Calu3 (cell line): ENCODE results near the gene FLACC1. TPM values are rescaled to one million over a fixed set of nuclear protein-coding genes. Genes with fewer than 3 reads are reported as not detected.

Experiments
- BruUV-seq: library from RNA; stranded (reverse); fragments of 400-500 nt; replicated peaks from 2 replicates; lab custom pipeline; 2021; lab: Mats Ljungman, UMichigan
- CTCF ChIA-PET: fragments of 300-600 bp; sonication (Branson Sonifier 250); formaldehyde crosslinking; loops from one replicate; lab custom pipeline; 2022; ENCODE audit warnings: antibody characterized with exemption; lab: Charles Lee
- DNase-seq: peaks from one replicate; pipeline ENCODE4 v3.0.0; 2022
- H3K27ac Mint-ChIP-seq: one replicate; pipeline ENCODE4 v1.8.0; 2022; ENCODE audit warnings: mixed read lengths; ENCODE audit not compliant: unreplicated experiment
- H3K27me3 Mint-ChIP-seq: one replicate; pipeline ENCODE4 v1.8.0; 2022; ENCODE audit warnings: mixed read lengths; ENCODE audit not compliant: unreplicated experiment
- H3K36me3 Mint-ChIP-seq: one replicate; pipeline ENCODE4 v1.8.0; 2022; ENCODE audit warnings: mild to moderate bottlenecking, moderate library complexity, mixed read lengths; ENCODE audit not compliant: insufficient read depth, unreplicated experiment
- H3K4me1 Mint-ChIP-seq: one replicate; pipeline ENCODE4 v1.8.0; 2022; ENCODE audit warnings: mild to moderate bottlenecking, low read depth, mixed read lengths; ENCODE audit not compliant: unreplicated experiment
- H3K4me3 Mint-ChIP-seq: one replicate; pipeline ENCODE4 v1.8.0; 2022; ENCODE audit warnings: mild to moderate bottlenecking, low read depth, moderate library complexity, mixed read lengths; ENCODE audit not compliant: unreplicated experiment
- H3K9me3 Mint-ChIP-seq: one replicate; pipeline ENCODE4 v1.8.0; 2022; ENCODE audit warnings: low read depth, mixed read lengths; ENCODE audit not compliant: unreplicated experiment
- CTCF ChIP-seq: fragments of 200-600 bp; IDR thresholded peaks from one replicate; pipeline ENCODE4 v1.8.0; 2022; ENCODE audit warnings: antibody characterized with exemption; ENCODE audit not compliant: unreplicated experiment
- intact Hi-C: fragments of 100-400 bp; cut with micrococcal nuclease; formaldehyde crosslinking; loops from one replicate; pipeline ENCODE4 v1.10.0; 2022; ENCODE audit not compliant: unreplicated experiment
- total RNA-seq: library from RNA; stranded (reverse); gene quantifications from 2 replicates; pipeline ENCODE4 v1.2.3, GENCODE V29; 2022

FLACC1 gene
- total RNA-seq, 1 experiment from 2014 or later: 1.2 TPM

- no peak for DNase-seq
- no peaks in the 10 kb centered on the region for H3K27me3 Mint-ChIP-seq
- intact Hi-C loops: no loop called here
- no peaks in the 10 kb centered on the region for H3K36me3 Mint-ChIP-seq
- no TSS peak for BruUV-seq
- H3K9me3 Mint-ChIP-seq: peaks cover 8% of the 10 kb centered on the region
- no peaks in the 10 kb centered on the region for H3K4me1 Mint-ChIP-seq
- CTCF ChIA-PET: no interaction called here
- no peak overlapping the region for H3K4me3 Mint-ChIP-seq
- TF ChIP-seq CTCF: no peak
- H3K27ac Mint-ChIP-seq: no peak overlapping the region
These were observed 34.4 kb downstream of the FLACC1 start for GRCh38 chr2:201322772-201323171.

GRCh38 chr2:201320701-201321100 lies 36.4 kb downstream of the FLACC1 start:
- no peaks in the 10 kb centered on the region for H3K27me3 Mint-ChIP-seq
- no TSS peak for BruUV-seq
- no peak for DNase-seq
- intact Hi-C loops: no loop called here
- no peak overlapping the region for H3K27ac Mint-ChIP-seq
- no peaks in the 10 kb centered on the region for H3K9me3 Mint-ChIP-seq
- no peak for TF ChIP-seq CTCF
- CTCF ChIA-PET: no interaction called here
- H3K4me1 Mint-ChIP-seq: no peaks in the 10 kb centered on the region
- no peak overlapping the region for H3K4me3 Mint-ChIP-seq
- H3K36me3 Mint-ChIP-seq: no peaks in the 10 kb centered on the region

GRCh38 chr2:201320257-201320656 lies 36.9 kb downstream of the FLACC1 start:
- CTCF ChIA-PET: no interaction called here
- no peaks in the 10 kb centered on the region for H3K9me3 Mint-ChIP-seq
- no TSS peak for BruUV-seq
- no peaks in the 10 kb centered on the region for H3K4me1 Mint-ChIP-seq
- no peaks in the 10 kb centered on the region for H3K27me3 Mint-ChIP-seq
- no peaks in the 10 kb centered on the region for H3K36me3 Mint-ChIP-seq
- no peak for DNase-seq
- no peak overlapping the region for H3K4me3 Mint-ChIP-seq
- intact Hi-C loops: no loop called here
- TF ChIP-seq CTCF: no peak
- H3K27ac Mint-ChIP-seq: no peak overlapping the region

- H3K27me3 Mint-ChIP-seq: no peaks in the 10 kb centered on the region
- intact Hi-C loops: no loop called here
- CTCF ChIA-PET: no interaction called here
- no TSS peak for BruUV-seq
- no peak overlapping the region for H3K4me3 Mint-ChIP-seq
- no peaks in the 10 kb centered on the region for H3K36me3 Mint-ChIP-seq
- H3K4me1 Mint-ChIP-seq: no peaks in the 10 kb centered on the region
- TF ChIP-seq CTCF: no peak
- DNase-seq: no peak
- no peaks in the 10 kb centered on the region for H3K9me3 Mint-ChIP-seq
- no peak overlapping the region for H3K27ac Mint-ChIP-seq
These were observed 37.6 kb downstream of the FLACC1 start for GRCh38 chr2:201319511-201319910.
